NCI-H1417 (cell line): ENCODE measurements around the gene GUCY2F.

Experiments used
- DNase-seq, 3 experiments: peaks; one replicate each; lab custom pipeline; 2025; lab: John Stamatoyannopoulos, UW

Gene GUCY2F

GRCh38 chrX:109393859-109394258 is 88.0 kb downstream of the GUCY2F start:
- peak in 1 of 3 experiments; percentile 6 for DNase-seq

GRCh38 chrX:109392895-109393294 is 89.0 kb downstream of the GUCY2F start:
- no peak for DNase-seq

- no peak for DNase-seq
These were observed 91.3 kb downstream of the GUCY2F start for GRCh38 chrX:109390556-109390955.

GRCh38 chrX:109389917-109390316 is 92.0 kb downstream of the GUCY2F start:
- no peak for DNase-seq

- DNase-seq, result peak in 2 of 3 experiments; percentile 20 to 48
These were observed 97.2 kb downstream of the GUCY2F start for GRCh38 chrX:109384699-109385098.

- peak in 1 of 3 experiments; percentile 38 for DNase-seq
These were observed 99.6 kb downstream of the GUCY2F start for GRCh38 chrX:109382332-109382731.

GRCh38 chrX:109378281-109378680 is 103.6 kb downstream of the GUCY2F start:
- DNase-seq, result no peak

GRCh38 chrX:109374262-109374960 is 107.5 kb downstream of the GUCY2F start:
- no peak for DNase-seq

GRCh38 chrX:109373468-109373867 is 108.4 kb downstream of the GUCY2F start:
- no peak for DNase-seq

- no peak for DNase-seq
These were observed 109.2 kb downstream of the GUCY2F start for GRCh38 chrX:109372716-109373115.

- DNase-seq, result no peak
These were observed 109.6 kb downstream of the GUCY2F start for GRCh38 chrX:109372291-109372690.

- no peak for DNase-seq
These were observed 119.8 kb downstream of the GUCY2F start for GRCh38 chrX:109362101-109362500.

- no peak for DNase-seq
These were observed 121.6 kb downstream of the GUCY2F start for GRCh38 chrX:109360301-109360700.

GRCh38 chrX:109357706-109358105 is 124.2 kb downstream of the GUCY2F start:
- DNase-seq, result no peak

- DNase-seq, result no peak
These were observed 125.2 kb downstream of the GUCY2F start for GRCh38 chrX:109356684-109357083.

- no peak for DNase-seq
These were observed 129.8 kb downstream of the GUCY2F start for GRCh38 chrX:109352066-109352588.

- no peak for DNase-seq
These were observed 130.3 kb downstream of the GUCY2F start for GRCh38 chrX:109351557-109351956.

- DNase-seq, result no peak
These were observed 131.3 kb downstream of the GUCY2F start for GRCh38 chrX:109350551-109350950.

GRCh38 chrX:109350051-109350450 is 131.8 kb downstream of the GUCY2F start:
- no peak for DNase-seq

- no peak for DNase-seq
These were observed 134.3 kb downstream of the GUCY2F start for GRCh38 chrX:109347632-109348031.

GRCh38 chrX:109346491-109346890 is 135.4 kb downstream of the GUCY2F start:
- no peak for DNase-seq

GRCh38 chrX:109345856-109346255 is 136.0 kb downstream of the GUCY2F start:
- DNase-seq, result no peak

GRCh38 chrX:109344678-109345077 is 137.2 kb downstream of the GUCY2F start:
- no peak for DNase-seq

GRCh38 chrX:109344101-109344500 is 137.8 kb downstream of the GUCY2F start:
- DNase-seq, result no peak
